Nucleus accumbens (tissue), 56 donors: Measurements from ENCODE around the gene PDE10A.
A peak's percentile ranks its signal among the peaks of the same experiment; 100 is the strongest.
"Not testable (repeated sequence)": the region's sequence is repeated elsewhere in the genome, so short reads cannot be mapped to it uniquely, and the experiment has no call there.

Source experiments
- DNase-seq, 56 donors: peaks; one replicate each; lab custom pipeline; 2025; lab: John Stamatoyannopoulos, UW

The PDE10A gene

DNA sequence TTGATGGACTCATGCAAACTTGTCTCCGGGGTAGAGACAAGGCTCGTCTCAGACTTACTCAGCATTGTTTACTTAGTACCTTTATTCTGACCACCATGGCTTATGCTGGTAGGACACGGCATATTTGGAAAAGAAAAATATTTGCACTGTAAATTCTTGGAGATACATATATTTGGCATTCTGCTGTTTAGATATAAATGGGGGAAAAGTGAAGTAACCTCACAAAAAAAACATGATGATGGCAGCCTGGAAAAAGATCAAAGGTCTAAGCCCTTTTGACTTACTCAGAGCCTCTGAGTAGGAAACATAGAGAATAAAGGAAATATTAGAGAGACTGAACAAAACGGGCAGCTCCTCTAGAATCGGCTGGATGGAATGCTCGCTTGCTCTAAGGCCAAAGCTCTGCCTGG is 32.5 kb downstream of the PDE10A start:
- no peak for DNase-seq

DNA sequence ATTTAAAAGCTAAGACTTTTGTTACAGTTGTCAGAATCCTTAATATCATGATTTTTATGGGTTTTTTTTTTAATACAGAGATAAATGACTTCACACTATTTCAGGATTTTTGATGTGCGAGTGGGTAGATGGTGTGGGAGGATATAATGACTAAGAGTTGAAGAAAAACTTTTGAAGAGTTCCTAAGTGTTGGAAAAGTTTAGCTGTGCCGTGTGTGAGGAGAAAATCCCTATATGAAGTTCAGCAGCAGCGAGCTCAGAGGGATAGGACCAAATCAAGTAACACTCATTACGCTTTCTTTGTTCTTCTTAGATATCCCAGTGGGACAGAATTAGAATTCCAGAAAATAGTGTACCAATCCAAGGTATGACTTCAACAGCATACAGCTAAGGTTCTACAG is 34.1 kb downstream of the PDE10A start:
- DNase-seq = peak in 3 of 56 donors; percentile 12 to 26 (median 16)

DNA sequence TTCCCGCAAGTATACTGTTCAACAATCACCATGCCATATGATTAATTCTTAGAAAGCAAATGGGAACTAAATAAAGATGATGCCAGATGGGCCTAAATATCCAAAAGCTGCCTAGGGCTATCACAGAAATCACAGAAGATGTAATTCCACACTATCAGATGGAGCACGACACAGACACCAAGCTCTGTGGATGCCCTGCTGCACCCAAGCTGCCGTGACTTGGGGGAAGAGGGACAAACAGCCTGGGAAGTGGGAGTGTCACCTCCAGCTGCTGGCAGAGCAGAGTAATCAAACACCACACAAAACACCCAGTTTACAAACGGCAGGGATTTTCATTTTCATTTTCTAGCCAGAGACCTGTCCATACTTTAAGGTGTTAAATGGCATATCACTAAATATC is 35.7 kb downstream of the PDE10A start:
- no peak for DNase-seq

DNA sequence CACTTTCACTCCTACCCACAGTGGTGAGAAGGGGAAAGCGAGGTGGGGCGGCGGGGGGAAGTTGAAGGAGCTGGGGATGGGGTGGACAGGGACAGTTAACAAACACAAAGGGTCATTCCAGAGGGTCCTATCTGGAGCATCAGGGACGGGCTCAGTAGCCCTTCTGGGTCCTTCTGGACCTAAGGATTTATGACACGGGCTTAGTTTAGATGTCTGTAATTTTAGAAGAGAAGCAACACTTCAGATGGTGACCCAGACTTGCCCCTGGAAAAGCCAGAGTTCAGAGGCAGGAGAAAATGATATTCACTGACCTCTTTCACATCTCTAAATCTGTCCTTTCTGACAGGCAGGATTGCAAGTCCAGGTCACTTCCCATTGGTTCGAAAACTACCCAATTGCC is 36.3 kb downstream of the PDE10A start:
- no peak for DNase-seq

DNA sequence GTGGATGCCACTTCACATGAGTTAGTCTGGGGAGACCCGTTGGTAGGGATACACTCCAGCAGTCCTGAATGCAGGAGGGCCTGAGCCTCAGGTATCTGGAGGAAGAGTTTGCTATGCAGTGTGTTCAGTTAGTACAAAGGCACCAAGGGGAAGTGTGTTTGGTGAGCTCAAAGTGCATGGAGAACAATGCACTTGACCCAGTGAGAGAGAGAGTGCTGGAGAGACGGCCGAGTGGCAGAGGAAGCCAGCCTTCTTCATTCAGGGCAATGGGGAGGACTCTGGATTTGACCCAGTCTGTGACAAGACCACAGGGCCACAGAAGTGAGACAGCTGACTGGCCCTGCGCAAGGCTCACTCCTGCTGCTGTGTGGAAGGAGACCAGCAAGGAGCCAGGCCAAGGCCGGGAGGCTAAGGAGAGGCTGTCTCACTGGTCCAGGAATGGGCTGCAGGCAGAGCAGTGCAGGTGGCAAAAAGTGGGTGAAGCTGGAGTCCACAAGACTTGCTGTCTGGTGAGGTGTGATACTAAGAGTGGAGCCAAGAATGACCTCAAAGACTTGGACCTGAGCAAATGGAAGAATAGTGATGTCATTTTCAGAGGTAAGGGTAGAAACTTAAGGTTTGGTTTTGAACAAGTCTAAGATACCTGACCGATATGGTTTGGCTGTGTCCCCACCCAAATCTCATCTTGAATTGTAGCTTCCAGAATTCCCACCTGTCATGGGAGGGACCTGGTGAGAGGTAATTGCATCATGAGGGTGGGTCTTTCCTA is 38.0 kb downstream of the PDE10A start:
- DNase-seq = no peak

DNA sequence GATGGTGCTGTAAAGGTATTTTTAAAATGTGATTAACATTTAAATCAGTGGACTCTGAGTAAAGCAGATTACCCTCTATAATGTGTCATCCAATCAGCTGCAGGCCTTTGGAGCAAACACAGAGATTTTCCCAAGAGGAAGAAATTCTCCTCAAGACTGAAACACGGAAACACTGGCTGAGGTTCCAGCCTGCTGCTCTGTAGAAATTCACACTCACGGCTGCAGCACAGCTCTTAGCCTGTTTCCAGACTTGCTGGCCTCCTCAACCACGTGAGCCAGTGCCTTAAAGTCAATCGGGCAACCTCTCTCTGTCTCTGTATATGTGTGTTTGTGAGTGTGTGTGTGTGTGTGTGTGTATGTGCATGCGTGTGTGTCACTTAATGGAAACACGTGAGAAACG is 41.1 kb downstream of the PDE10A start:
- DNase-seq = no peak

DNA sequence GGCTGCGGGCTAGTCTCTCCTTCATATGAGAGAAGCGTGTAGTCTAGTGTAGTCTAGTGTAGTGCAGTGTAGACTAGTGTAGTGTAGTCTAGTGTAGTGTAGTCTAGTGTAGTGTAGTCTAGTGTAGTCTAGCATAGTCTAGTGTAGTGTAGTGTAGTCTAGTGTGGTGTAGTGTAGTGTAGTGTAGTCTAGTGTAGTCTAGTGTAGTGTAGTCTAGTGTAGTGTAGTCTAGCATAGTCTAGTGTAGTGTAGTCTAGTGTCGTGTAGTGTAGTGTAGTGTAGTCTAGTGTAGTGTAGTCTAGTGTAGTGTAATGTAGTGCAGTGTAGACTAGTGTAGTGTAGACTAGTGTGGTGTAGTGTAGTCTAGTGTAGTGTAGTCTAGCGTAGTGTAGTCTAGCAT is 44.1 kb downstream of the PDE10A start:
- DNase-seq = not testable (repeated sequence)

DNA sequence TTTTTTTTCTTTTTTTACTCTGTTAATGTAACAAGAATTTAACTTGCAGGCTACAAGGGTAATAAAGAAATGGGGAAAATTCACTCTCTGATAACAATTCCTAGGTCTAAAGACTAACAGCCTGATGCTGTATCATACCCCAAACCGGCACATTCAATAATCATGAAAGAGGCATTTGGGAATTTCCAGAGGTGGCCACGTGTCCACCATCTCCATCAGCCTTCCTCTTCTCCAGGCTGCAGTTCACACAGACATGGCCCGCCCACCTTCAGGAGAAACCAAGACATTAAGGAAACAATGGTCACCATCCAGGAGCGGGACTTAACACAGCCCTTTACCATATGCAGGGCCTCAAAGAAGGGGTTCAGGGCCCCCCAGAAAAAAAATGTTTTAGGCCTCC is 44.8 kb downstream of the PDE10A start:
- no peak for DNase-seq

DNA sequence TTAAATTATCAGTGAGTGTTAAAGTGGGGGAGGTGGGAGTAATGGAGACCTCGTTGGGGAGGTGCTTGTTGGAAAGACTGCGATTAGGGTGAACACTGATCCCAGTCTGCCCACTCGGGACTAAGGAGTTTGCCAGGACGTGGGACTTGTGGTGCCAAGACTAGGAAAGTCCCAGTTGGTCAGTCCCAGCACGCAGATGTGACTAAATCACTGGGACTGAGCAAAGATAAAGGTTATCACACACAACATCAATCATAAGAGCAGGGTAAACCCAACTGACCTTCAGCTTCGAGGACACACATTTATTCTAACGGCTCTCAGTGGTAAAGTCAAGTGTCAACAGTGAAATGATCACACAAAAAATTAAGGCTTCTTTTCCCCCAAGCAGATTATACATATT is 45.5 kb downstream of the PDE10A start:
- DNase-seq = no peak

DNA sequence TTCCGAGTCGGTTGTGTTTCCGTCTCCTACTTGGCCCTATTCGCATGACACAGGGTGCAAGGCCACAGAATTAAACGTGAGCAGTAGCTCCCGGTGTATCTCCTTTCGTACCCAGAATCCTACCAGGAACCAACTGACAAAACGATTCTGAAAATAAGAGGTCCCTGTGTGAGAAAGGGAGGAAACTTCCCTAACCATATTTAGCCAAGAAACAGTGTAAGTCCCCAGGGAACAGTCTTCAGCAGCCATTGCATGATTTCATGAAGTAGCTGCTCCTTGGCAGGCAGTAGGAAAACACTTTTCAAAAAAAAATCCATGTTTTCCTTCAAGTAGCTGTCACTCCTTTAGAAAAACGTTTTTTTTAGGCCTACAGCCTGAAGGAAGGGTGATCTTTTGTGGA is 46.9 kb downstream of the PDE10A start:
- no peak for DNase-seq

DNA sequence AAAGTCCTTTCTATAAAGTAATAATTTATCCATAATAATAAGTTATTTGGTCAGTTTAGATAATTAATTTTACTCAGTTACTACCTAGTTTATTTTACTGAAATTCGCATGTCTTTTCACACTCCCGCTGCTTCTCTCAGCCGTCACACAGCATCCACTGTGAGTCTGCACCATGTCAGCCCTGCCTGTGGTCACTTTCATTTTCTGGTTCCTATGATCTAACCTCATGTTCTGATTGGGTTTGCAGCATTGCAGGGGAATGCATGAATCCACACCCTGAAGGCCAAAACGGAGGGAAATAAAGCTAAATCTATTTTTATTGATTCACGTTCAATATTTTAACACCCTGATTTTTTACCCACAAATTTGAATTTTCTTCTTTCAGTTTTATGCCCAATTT is 47.4 kb downstream of the PDE10A start:
- DNase-seq = peak in 8 of 56 donors; percentile 3 to 42 (median 8)

DNA sequence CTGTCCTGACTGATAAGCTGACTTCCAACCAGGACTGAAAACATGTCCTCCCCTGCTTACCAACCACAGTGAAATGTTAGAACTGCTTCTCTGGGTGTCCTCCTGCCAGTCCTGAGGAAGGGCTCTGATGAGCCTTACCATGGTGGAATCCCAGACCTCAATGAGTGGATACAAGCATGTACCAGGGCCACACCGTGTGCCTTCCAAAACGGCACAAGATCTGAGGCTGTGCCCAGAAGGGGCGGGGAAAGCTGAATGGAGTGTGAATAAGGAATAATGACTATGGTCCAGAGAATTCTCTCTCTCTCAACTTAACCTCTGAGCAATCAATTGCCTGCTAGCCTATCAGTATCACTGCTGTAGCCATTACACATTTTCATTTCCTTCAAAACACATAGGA is 51.7 kb downstream of the PDE10A start:
- peak in 15 of 56 donors; percentile 3 to 59 (median 18) for DNase-seq

DNA sequence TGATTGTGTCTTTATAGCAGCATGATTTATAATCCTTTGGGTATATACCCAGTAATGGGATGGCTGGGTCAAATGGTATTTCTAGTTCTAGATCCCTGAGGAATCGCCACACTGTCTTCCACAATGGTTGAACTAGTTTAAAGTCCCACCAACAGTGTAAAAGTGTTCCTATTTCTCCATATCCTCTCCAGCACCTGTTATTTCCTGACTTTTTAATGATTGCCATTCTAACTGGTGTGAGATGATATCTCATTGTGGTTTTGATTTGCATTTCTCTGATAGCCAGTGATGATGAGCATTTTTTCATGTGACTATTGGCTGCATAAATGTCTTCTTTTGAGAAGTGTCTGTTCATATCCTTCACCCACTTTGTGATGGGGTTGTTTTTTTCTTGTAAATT is 54.5 kb downstream of the PDE10A start:
- not testable (repeated sequence) for DNase-seq

DNA sequence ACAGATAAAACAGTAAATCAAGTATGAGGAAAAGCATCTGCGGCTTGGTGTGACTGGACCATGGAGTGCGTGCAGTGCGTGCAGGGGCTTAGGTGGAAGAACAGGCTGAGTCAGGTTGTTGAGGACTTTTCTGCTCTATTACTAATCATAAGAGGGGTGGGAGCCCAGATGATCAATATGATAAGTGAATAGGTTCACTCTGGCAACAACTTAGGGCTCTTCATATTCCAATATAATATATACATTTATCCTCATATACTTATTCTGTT is 56.4 kb downstream of the PDE10A start:
- DNase-seq = no peak

DNA sequence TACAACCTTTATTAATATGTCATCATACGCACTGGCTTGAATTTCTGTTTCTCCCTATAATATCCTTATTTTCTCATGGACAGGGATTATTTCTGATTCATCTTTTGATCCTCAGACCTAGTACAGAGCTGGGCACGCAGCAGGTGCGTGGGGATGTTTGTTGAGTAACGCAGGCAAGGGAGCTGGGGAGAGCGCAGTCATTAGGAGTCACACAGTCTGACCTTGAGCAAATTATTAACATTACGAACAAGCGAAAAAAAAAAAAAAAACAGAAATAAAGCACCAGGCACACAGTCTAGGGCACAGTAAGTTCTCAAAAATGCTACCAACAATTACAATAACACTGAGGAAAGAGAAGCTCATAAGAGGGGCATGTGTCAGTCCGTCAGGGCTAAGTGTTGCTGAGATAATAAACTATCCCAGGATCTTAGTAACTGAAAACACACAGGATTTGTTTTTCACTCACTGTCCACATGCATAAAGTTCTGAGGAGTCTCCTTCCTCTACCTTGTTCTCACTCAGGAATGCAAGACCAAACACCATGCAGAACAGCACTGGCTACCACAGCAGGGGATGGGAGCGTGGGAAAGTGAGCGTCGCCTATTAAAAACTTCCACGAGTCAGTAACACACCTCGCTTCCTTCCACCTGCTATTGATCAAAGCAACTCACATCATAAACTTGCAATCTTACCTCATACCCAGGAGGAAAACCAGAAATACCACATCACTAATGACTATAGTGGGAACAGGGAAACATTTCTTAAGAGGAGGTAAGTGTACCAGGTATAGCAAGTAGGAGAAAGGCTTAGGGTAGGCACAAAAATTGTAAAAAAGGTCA is 56.9 kb downstream of the PDE10A start:
- DNase-seq = no peak

DNA sequence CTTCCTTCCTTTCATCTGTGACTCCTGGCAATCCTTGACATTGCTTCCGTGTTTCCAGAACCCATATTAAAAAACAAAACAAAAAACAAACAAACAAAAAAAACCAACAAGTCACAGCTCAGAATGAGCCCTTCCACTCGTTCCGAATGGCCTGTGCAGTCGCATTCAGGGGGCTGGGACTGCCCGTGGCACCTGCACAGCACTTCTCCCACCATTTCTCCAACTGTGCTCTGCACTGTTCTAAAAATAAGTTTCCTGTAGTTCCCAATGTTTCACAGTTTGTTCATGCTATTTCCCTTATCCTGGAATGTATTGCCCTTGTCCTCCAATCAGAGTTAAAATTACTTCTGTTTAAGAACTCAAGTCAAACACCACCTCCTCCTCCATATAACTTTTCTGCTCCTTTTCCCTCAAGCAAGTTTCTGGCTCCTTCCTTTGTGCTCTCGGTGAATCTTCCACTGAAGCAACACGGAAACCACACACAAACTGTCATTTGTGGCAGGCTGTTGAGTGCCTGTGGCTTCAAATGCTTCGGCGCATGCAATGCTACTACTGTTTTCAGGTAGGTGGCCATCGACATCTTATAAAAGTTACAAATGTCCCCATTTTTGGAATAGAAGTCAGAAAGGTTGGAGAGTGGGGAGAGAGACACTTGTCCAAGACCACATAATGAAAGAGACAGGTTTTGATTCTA is 57.7 kb downstream of the PDE10A start:
- DNase-seq = no peak

DNA sequence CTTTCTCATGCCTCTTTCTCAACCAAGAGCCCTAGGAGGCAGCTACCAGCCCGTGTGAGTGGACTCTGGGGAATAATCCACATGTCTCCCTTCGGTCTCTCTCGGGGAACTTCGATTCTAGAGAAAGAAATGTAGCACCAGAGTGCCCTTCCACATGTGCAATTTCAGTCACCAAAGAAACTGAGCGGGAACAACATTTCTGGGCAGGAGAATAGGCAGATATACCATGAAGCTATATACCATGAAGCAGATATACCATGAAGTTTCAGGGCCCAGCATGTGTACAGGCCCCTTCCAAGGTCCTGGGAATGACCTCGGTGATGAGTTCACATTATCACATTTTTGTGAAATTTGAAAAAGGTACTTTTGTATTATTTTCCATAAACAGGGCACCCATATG is 60.8 kb downstream of the PDE10A start:
- DNase-seq = no peak

DNA sequence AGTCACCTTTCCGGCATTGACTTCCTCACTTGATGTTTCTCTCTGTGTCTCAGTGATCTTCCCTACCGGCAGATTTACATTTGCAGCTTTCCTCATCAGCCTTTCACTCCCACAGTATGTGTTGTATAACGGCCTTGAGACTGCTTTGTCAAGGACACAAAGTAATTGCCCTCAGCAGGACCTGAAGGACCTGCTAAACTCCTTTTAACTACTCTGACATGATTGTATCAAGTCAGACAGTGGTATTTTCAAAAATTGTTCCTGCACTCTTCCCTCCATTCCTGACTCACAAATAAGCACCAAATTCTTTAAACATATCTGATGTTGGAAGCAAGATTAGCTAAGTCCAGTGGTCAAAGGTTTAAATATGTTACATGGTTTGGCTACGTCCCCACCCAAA is 62.4 kb downstream of the PDE10A start:
- no peak for DNase-seq

DNA sequence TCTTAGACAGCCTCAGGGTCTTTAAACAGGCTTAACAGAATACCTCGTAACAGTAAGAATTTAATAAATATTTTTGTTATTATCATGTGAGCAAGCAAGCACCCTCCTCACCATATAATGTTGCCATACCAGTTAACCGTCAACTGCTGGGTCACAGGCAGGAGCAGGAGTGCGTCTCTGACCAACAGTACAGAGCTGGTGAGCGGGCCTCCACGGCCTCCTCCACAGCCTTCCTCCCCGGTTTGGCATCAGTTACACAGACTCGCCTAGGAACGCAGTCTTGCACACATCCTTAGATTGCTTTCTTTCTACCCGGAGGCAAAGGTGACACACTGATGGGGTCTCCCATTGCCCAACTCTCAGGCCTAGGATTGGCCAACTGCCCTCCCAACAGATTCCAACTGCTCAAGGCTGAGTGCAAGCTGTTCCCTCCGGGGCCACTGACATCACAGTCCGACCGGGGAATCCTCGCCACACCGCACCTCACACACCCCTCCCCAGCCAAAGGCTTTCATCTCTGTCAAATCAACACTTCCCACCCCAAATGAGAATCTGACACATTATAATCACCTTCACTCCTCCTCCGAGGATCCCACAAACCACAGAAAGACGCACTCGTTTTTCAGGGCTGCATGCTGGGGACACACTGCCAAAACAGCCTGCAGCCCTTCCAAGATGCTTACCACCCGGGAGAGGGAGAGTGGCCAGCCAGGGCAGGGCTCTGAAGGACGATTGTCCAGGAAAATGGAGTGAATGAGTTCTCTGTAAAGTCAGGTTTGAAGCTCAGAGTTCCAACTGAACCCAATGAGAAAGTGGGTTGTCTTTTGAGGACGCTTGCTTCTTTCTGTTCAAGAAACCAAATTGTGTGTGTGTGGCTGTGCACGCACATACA is 63.2 kb downstream of the PDE10A start:
- DNase-seq = peak in 18 of 56 donors; percentile 6 to 48 (median 28)

DNA sequence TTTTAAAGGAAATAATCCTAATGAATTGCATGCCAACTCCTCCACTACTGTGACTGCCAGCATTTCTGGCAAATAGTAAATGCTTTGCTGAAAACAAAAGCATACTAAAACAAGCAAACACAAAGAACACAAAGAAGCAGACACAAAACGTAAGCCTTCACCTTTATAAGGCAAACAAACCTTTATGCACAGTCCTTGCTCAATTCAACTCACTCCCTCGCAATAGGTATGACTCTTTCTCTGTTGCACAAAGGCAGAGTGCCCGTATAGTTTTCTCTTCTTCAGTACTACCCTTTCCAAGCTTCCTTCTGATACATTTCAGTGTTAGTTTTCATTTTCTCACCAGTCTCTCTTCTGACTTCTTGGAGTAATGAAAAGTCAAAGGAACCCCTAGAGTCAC is 63.9 kb downstream of the PDE10A start:
- no peak for DNase-seq

DNA sequence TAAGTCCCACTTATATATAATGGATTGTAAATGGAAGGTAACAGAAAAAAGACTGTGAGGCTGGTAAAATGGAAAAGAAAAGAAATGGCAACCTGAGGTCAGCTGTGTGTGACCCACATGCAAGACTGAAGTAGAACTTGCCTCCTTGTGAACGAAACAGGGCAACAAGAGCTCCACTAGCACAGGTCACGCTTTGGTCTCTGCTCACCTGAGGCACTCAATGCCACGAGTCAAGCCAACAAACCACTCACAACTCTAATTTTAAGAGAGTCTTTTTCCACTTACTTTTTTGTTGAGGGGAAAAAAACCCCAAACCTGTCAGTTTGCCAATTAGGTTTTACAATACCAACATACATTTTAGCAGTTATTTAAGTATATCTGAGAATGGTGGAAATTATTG is 65.2 kb downstream of the PDE10A start:
- DNase-seq = no peak
